GM23248 (cell line): Measurements from ENCODE around the gene ATP8A1. TPM values are rescaled to one million over a fixed set of nuclear protein-coding genes. Genes with fewer than 3 reads are reported as not detected.
"Not testable (repeated sequence)": the region's sequence is repeated elsewhere in the genome, so short reads cannot be mapped to it uniquely, and the experiment has no call there.

ENCODE experiments used
- DNase-seq: peaks from one replicate; pipeline ENCODE4 v3.0.0-alpha.2; 2015
- H2AFZ ChIP-seq: fragments of 200-600 bp; sonication (generic); 2 replicates; pipeline ENCODE4 v1.6.1; 2016; ENCODE audit warnings: antibody characterized with exemption
- H3F3A ChIP-seq: fragments of 200-600 bp; sonication (generic); 2 replicates; pipeline ENCODE4 v1.6.1; 2016; ENCODE audit warnings: mild to moderate bottlenecking, antibody characterized with exemption, mixed run types; ENCODE audit not compliant: insufficient read depth
- H3K27ac ChIP-seq: fragments of 200-600 bp; sonication (generic); 2 replicates; pipeline ENCODE4 v1.5.1; 2016; ENCODE audit warnings: mild to moderate bottlenecking
- H3K27me3 ChIP-seq: fragments of 200-600 bp; sonication (generic); replicated peaks from 2 replicates; pipeline ENCODE4 v1.6.1; 2016; ENCODE audit warnings: mild to moderate bottlenecking; ENCODE audit not compliant: insufficient read depth
- H3K36me3 ChIP-seq: fragments of 200-600 bp; sonication (generic); 2 replicates; pipeline ENCODE4 v1.6.1; 2016; ENCODE audit warnings: low read depth, mild to moderate bottlenecking
- H3K4me1 ChIP-seq: fragments of 200-600 bp; sonication (generic); 2 replicates; pipeline ENCODE4 v1.6.1; 2016; ENCODE audit warnings: mild to moderate bottlenecking; ENCODE audit not compliant: insufficient read depth
- H3K4me2 ChIP-seq: fragments of 200-600 bp; sonication (generic); one replicate; pipeline ENCODE4 v1.6.1; 2016; ENCODE audit warnings: mild to moderate bottlenecking; ENCODE audit not compliant: unreplicated experiment
- H3K4me3 ChIP-seq: fragments of 200-600 bp; sonication (generic); 2 replicates; pipeline ENCODE4 v1.5.1; 2016; ENCODE audit warnings: mild to moderate bottlenecking
- H3K79me2 ChIP-seq: fragments of 200-600 bp; sonication (generic); 2 replicates; pipeline ENCODE4 v1.6.1; 2016; ENCODE audit warnings: mild to moderate bottlenecking; ENCODE audit not compliant: insufficient read depth
- H3K9ac ChIP-seq: fragments of 200-600 bp; sonication (generic); 2 replicates; pipeline ENCODE4 v1.6.1; 2016; ENCODE audit warnings: mild to moderate bottlenecking
- H3K9me2 ChIP-seq: fragments of 200-600 bp; sonication (generic); 2 replicates; pipeline ENCODE4 v1.6.1; 2016; ENCODE audit warnings: mixed run types, mild to moderate bottlenecking, moderate library complexity; ENCODE audit not compliant: insufficient read depth
- H3K9me3 ChIP-seq: fragments of 200-600 bp; sonication (generic); one replicate; pipeline ENCODE4 v1.6.1; 2017; ENCODE audit warnings: low read depth
- H4K20me1 ChIP-seq: fragments of 200-600 bp; sonication (generic); 2 replicates; pipeline ENCODE4 v1.6.0; 2016; ENCODE audit not compliant: insufficient read depth
- EZH2 ChIP-seq: fragments of 200-600 bp; sonication (generic); IDR thresholded peaks from 2 replicates; pipeline ENCODE4 v1.6.1; 2018; ENCODE audit warnings: antibody characterized with exemption, mild to moderate bottlenecking; ENCODE audit not compliant: insufficient read depth, poor library complexity, severe bottlenecking
- EZH2phosphoT487 ChIP-seq: fragments of 200-600 bp; sonication (generic); IDR thresholded peaks from 2 replicates; pipeline ENCODE4 v1.6.1; 2018; ENCODE audit warnings: antibody characterized with exemption, moderate library complexity, mild to moderate bottlenecking, low read depth; ENCODE audit not compliant: insufficient read depth
- WGBS, 2 experiments: methylation state at CpG; one replicate each; pipeline ENCODE4 v1.1.6; 2015 to 2017; ENCODE audit warnings: low lambda C conversion rate in 2 of 2, low coverage in 1 of 2; ENCODE audit errors: missing lambda C conversion rate in 2 of 2; 5-methylcytosine and 5-hydroxymethylcytosine counted together
- in situ Hi-C: fragments of 300-500 bp; cut with MboI; formaldehyde crosslinking; loops from 2 replicates; pipeline ENCODE4 v1.15.0; 2020
- polyA plus RNA-seq: library from polyadenylated mRNA; unstranded; fragments of >200 nt; fragmentation: Nextera tagmentation; extraction: Ambion mirVana; gene quantifications from 2 replicates; pipeline ENCODE4 v1.2.1, GENCODE V29; 2016
- total RNA-seq: library from RNA; depleted of rRNA; stranded (reverse); fragments of >200 nt; shearing (Covaris generic); gene quantifications from 2 replicates; pipeline ENCODE4 v1.2.3, GENCODE V29; 2014

ATP8A1 gene
- total and polyA plus RNA-seq, 2 experiments from 2014 or later: 0.11 to 0.13 TPM

- 77 to 78% methylated on average over 2 of the region's 2 CpGs for WGBS, 2 experiments
- H4K20me1 ChIP-seq: no peaks in the 10 kb centered on the region
- no peak overlapping the region for H3K4me2 ChIP-seq
- no peak for DNase-seq
- no peak overlapping the region for H2AFZ ChIP-seq
- in situ Hi-C loops: no loop called here
- no peak overlapping the region for H3K4me3 ChIP-seq
- H3F3A ChIP-seq: 0 out of 2 replicates have a peak, but pooled peaks cover 11% of the 10 kb centered on the region
- H3K9ac ChIP-seq: no peak overlapping the region
- no peaks in the 10 kb centered on the region for H3K27me3 ChIP-seq
- peaks cover 7% of the 10 kb centered on the region; the same call in 1 of the 2 replicates for H3K4me1 ChIP-seq
- no peak for TF ChIP-seq EZH2
- TF ChIP-seq EZH2phosphoT487: no peak
- H3K27ac ChIP-seq: no peak overlapping the region
- no peaks in the 10 kb centered on the region for H3K36me3 ChIP-seq
- no peaks in the 10 kb centered on the region for H3K79me2 ChIP-seq
- H3K9me2 ChIP-seq: no peaks in the 10 kb centered on the region
- H3K9me3 ChIP-seq: no peaks in the 10 kb centered on the region
These were observed 168.8 kb downstream of the ATP8A1 start for GRCh38 chr4:42488114-42488513.

DNA sequence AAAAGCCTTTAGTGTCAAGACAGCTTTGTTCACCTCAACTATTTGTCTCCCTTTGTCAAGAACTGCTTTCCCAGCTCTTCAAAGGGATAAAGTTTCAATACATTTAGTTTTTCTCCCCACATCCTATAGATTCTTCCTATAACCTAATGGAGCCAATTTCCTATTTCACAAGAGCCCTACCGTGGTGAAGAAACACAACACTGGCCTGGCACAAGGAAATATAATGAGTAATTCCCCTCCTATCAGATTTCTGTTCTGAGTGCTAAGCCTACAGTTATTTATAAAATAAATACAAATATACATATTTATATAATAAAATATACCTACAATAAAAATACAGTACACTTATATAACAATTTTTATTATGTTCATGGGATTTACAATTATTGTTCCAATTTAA is 169.7 kb downstream of the ATP8A1 start:
- Histone ChIP-seq H3F3A (0 out of 2 replicates have a peak, but pooled peaks cover 11% of the 10 kb centered on the region), H4K20me1 (no peaks in the 10 kb centered on the region), H3K79me2 (no peaks in the 10 kb centered on the region), H3K9ac (no peak overlapping the region), H3K27me3 (no peaks in the 10 kb centered on the region), H3K4me3 (no peak overlapping the region), H3K36me3 (no peaks in the 10 kb centered on the region), H3K27ac (no peak overlapping the region), H3K4me1 (peaks cover 7% of the 10 kb centered on the region; the same call in 1 of the 2 replicates), H2AFZ (no peak overlapping the region), H3K4me2 (no peak overlapping the region), H3K9me3 (no peaks in the 10 kb centered on the region), H3K9me2 (no peaks in the 10 kb centered on the region)
- 53 to 59% methylated on average over 1 of the region's 1 CpG for WGBS, 2 experiments
- in situ Hi-C loops: no loop called here
- DNase-seq: no peak
- no peak for TF ChIP-seq EZH2phosphoT487
- TF ChIP-seq EZH2: no peak

DNA sequence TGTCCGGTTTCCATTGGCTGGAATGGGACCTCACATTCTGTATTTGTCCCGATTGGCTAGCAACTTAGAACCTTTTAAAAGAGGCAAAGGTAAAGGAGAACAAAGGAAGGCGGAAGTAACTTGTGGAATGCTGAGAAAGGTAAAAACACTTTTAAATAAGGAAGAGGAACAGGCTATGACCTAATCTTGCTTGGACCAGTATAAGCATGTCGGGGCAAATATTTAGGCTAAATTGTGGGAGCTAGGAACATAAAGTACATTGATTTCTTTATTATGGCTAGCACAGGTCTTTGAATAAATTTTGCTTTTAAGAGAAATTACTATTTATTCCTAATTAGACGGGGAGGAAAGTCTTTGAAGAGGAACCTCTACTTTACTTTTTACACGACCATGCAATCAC is 170.7 kb downstream of the ATP8A1 start:
- H3K9me2 ChIP-seq, H3K79me2 ChIP-seq, H2AFZ ChIP-seq, H3K4me1 ChIP-seq, H3K27ac ChIP-seq, H3K27me3 ChIP-seq, H3K4me3 ChIP-seq, H3K36me3 ChIP-seq, H3K4me2 ChIP-seq, H4K20me1 ChIP-seq, DNase-seq, H3K9ac ChIP-seq, H3K9me3 ChIP-seq, in situ Hi-C loops: not testable (repeated sequence)
- 73 to 74% methylated on average over 6 of the region's 6 CpGs for WGBS, 2 experiments
- H3F3A ChIP-seq: 0 out of 2 replicates have a peak, but pooled peaks cover 11% of the 10 kb centered on the region

DNA sequence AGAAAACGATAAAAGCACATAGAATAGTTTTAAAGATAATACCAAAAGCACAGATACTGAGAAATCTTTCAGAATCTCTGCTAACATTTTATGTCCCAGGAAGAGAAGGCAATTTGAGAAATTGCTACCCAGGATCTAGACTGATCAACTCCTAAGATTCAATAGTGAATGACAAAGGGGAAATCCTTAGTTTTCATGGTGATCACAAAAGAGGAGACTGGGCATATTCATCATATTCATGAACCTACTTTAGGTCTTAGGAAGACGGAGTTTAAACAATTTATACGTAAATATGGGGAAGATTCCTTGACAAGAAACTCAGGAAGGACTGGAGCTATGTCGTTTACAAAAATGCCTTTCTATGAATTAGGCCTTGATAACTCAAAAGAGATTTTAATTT is 172.3 kb downstream of the ATP8A1 start:
- peaks cover 7% of the 10 kb centered on the region; the same call in 1 of the 2 replicates for H3K4me1 ChIP-seq
- H4K20me1 ChIP-seq: no peaks in the 10 kb centered on the region
- H3K36me3 ChIP-seq: no peaks in the 10 kb centered on the region
- H3K9ac ChIP-seq: no peak overlapping the region
- 81 to 86% methylated on average over 4 of the region's 4 CpGs for whole genome bisulfite sequencing, 2 experiments
- in situ Hi-C loops: no loop called here
- no peaks in the 10 kb centered on the region for H3K27me3 ChIP-seq
- H3K4me2 ChIP-seq: no peak overlapping the region
- no peak overlapping the region for H3K27ac ChIP-seq
- no peak overlapping the region for H3K4me3 ChIP-seq
- 0 out of 2 replicates have a peak, but pooled peaks cover 11% of the 10 kb centered on the region for H3F3A ChIP-seq
- DNase-seq: no peak
- no peak overlapping the region for H2AFZ ChIP-seq
- TF ChIP-seq EZH2phosphoT487 (no peak), EZH2 (no peak)
- H3K9me2 ChIP-seq: no peaks in the 10 kb centered on the region
- H3K9me3 ChIP-seq: no peaks in the 10 kb centered on the region
- no peaks in the 10 kb centered on the region for H3K79me2 ChIP-seq
